Germinal center (tissue), 1 donor: ENCODE measurements around the gene PRSS12.
A peak's percentile ranks its signal among the peaks of the same experiment; 100 is the strongest.
"Not testable (repeated sequence)": the region's sequence is repeated elsewhere in the genome, so short reads cannot be mapped to it uniquely, and the experiment has no call there.

ENCODE experiments used
- DNase-seq: peaks from one replicate; pipeline ENCODE4 v3.0.0; 2012; ENCODE audit warnings: mixed read lengths, low spot score

The PRSS12 gene

DNA sequence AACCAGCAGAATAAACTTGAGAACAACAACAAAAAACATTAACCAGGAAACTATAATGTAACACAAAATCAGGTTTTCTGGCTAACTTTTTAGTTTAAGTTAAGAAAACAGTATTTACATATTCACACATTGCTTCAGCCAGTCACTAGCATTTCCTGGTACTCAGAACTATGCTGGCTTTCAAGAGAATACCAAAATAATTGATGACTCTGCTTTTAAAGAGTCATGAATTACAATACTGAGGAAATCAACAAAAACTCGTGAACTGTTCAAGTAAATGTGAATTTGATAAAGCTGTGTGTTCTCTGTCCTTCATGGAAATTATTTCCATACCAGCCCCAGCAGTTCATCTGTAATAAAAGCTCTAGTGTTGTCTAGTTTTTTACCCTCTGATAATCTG lies 27.4 kb downstream of the PRSS12 start:
- DNase-seq = no peak

DNA sequence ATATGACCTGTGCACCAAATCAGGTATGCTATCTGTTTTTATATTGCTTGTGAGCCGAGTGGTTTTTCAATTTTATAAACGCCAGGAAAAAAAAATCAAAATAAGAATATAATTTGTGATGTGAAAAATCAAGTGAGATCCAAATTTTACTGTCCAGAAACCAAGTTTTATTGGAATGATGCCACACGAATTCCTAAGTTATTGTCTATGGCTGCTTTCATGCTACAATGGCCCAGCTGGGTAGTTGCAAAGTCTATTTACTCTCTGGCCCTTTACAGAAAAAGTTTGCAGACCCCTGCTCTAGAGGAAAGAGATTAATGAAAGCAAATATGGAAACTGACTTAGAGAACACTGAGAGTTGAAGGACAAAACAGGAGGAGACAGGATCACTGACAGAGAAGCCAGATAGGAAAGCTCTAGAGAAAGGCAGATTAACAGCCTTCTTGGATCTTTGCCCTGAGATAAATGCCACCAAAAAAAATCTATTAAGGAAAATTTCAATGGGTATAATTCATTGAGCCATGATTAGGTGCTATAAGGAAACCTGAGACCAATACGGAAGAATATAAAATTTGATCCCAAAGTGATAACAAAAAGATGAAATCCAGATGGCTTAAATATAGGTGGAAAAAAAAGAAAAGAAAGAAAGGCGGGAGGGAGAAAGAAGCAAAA lies 29.8 kb downstream of the PRSS12 start:
- DNase-seq = no peak

DNA sequence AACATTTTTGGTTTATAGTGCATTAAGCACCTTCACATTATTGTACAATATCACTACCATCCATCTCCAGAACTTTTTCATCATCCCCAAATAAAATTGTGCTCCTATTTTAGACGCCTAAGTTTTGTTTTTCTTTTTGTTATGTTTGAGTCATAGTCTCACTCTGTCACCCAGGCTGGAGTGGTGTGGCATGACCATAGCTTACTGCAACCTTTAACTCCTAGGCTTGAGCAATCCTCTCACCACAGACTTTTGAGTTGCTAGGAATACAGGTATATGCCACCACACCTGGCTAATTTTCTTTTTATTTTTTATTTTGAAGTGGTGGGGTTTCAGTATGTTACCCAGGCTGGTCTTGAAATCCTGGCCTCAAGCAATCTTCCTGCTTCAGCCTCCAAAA lies 33.9 kb downstream of the PRSS12 start:
- no peak for DNase-seq

DNA sequence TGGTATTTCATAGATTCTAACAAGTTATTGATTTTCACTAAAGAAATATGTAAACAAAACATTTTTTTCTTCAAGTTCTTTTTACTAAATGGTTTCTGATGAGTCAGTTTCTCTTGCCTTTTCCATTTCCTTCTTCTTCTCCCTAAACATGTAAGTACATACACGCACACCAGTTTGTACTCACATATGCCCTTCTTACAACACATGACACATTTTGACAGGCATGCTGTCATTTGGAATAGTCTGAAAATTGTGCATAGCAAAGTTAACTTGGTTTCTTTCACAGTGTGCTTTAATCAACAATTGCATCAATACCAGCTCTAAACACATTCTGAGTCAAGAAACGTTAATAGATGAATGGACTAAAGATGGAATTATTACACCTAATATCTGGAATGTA lies 35.1 kb downstream of the PRSS12 start:
- no peak for DNase-seq

DNA sequence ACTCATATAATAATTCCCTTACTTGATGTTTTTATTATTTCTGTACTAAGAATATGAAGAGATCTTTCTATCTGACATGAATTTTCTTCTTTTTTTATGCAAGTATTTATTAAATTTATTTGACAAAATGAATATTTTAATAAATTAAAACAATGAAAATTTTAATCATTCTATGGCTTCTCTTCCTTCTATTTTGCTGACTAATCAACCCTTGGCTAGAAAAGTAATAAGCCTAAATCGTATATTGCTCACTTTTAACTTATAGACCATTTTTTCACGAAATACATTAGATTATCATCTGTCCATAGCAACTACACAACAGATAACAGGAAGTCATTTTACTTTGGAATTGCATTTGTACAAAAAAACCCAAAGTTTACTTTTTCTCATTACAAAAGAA lies 38.6 kb downstream of the PRSS12 start:
- no peak for DNase-seq

DNA sequence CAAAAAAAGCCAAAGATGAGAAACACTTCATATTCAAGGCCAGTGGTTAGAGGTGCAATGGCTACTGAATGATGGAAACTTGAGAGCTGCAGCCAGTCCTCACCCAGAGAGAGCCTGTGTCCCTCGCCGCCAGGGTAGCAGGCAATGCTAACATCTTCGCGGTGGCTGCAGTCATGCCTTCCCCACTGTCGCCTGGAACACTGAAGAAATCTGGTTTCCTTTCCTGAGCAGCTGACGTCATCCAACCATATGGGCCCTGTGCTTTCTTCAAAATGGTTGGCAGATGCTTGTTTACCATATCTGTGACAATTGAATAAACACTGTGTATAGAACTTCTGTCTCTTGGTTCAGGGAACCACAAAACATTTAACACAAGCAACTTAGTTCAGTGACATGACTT lies 39.7 kb downstream of the PRSS12 start:
- no peak for DNase-seq

DNA sequence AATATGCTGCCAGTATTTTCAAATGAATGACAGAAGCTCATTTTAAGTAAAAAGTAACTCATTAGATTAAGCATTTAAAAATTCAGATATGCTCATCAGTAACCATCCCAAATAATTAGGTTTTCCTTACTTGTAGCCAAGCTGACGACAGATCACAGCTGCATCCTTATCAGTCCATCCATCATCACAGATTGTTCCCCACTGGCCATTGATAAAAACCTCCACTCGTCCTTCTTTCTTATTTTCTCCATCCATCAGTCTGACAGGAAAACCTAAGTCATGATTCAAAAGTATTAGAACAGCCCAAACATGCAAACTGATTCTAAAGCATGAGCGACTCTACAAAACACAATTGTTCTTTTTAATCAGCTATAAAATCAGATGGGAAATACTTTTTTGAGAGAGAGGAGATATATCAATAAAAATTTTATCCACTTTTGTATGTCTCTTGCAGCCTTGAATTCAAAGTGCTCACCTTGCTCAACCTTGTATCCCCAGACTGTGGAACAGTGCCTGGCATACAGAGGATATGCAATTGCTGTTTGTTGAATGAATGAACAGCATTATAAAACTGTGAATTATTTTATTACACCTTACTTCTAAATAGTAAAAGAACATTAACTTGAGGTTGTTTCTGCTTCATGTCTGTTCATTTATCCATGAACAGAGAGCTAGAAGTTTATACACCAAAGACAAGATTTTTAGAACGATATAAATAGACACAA lies 44.3 kb downstream of the PRSS12 start:
- no peak for DNase-seq

DNA sequence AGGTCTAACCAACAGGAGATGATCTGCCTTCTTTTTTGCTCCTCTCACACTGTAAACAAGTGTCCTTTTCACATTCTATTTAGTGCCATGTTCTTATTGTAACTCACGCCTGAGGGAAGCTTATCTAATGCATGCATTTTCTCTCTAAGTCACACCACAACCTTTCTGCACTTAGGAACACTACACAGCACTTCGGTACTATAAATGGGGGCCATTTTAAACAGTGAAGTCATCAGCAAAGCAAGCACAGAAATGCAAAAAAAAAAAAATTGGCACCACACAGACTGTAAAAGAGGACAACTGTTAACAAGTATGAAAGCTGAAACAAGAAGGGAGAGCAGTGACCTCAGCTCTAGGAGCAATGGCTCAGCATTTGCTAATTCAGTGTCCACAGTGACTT lies 45.2 kb downstream of the PRSS12 start:
- DNase-seq = no peak

DNA sequence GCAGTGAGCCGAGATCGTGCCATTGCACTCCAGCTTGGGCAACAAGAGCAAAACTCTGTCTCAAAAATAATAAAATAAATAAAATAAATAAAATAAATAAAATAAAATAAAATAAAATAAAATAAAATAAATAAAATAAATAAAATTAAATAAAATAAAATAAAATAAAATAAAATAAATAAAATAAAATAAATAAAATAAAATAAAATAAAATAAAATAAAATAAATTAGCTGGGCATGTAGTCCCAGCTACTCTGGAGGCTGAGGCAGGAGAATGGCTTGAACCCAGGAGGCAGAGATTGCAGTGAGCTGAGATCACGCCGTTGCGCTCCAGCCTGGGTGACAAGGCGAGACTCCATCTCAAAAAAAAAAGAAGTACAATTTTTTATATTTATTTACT lies 53.2 kb downstream of the PRSS12 start:
- not testable (repeated sequence) for DNase-seq

DNA sequence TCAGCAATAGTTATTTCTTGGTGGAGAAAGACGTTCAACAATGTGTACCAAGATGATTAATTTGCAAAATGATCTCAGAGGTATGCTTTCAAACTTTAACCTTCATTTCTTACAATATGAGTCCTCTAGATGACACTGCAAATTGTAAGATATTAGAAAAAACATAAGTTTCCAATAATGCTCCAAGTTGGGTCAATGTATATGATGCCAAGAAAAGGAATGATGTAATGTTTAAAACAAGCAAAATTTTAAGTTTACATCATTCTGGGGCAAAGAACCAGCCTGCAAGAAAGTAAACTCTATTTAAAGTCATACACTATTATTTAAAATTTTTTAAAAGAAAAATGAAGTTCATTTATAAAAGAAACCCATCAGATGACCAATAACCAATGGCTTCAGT lies 56.1 kb downstream of the PRSS12 start:
- DNase-seq = no peak

DNA sequence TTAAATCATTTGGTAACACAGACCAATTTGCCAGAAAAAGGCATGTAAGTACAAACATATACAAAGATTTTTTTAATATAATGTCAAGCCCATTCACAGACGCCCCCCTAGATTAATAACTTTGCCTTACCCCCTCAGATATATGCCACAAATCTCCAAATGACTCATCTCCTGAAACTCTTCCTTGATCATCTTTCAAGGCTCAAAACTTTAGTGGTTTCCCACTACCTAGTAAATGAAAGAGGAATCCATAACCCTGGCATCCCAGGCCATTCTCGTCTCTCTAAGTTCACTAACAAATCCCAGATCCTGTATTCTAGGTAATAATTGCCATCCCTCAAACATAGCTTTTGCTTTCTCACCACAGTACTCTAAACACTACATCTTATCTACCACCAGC lies 61.9 kb downstream of the PRSS12 start:
- no peak for DNase-seq

DNA sequence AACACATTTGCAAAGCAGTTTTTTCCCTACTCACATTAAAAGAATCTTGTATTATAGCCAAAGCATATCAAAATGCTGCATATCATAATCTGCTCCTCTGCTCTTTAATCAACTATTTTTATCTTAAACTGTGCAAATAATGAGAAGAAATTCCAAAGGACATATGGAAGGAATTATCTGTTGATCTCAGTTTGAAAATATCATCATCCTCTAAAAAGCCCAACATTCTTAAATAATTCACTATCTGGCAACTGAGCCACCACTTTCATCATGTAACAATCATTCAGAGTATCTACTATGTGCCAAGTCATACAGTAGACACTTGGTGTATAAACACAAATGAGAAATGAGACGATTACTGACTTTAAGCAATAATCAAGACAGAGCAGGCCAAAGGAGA lies 63.0 kb downstream of the PRSS12 start:
- DNase-seq = no peak

DNA sequence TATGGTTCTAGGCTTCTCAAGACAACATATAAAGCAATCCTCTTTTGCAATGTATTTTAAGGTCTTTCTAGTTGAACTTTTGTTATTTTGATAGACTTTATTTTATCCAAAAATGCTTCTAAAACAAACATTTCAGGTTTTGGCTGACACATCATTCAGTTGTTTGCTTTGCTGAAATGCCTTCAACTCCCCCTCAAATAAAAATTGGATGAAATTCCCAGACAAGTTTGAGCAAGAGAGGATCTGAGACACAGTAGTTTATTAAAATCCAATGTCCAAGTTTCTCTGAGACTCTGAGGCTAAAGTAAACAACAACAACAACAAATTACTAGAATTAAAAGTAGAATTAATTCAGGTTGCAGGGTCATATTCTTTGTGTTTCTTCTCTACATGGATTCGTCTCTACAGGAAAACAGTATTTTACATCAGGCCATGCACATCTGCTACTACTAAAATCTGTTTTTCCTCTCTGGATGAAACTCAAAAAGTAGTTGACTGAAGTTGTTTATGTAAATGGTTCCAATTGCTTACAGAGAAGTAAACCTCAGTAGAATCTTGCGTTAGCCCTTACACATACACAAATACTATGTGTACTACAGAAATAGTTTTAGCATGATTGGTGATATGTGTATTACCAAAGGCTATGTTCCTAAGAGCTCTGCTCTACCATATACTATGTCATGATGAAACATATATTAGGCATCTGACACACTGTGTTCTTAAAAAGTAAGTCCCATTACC lies 64.9 kb downstream of the PRSS12 start:
- no peak for DNase-seq

DNA sequence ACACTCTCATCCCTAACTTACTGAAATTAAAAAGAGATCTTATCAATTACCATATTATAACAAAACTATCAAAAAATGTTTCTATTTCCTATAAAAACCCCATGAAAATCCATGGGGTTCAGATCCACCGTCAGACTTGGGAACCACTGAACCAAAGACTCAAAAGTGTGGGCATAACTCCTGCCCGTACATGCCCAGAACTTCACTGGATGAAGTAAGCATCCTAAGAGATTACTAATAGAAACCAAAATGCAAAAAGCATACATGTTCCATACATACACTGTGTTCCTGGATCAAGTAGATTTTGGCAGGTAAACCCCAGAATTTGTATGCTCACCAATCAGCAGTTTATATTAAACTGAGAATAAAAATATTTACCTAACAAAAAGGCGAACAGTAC lies 66.1 kb downstream of the PRSS12 start:
- no peak for DNase-seq

DNA sequence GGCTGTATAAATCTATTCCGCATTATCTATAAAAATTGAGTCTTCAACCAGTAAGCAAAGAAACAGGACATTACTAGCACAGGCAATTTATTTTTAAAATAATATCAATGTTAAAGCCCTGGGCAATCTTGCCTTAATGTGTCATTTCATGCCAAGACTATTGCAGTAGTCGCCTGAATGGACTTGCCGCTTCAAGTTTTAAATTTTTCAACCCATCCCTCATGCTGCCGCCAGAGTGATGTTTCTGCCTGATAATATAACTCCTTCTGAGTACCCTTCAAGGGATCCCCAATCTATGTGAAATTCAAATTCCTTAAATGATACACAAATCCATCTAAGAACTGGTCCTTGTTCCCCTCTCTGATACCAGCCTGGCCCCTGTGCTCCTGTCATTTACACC lies 66.9 kb downstream of the PRSS12 start:
- no peak for DNase-seq

DNA sequence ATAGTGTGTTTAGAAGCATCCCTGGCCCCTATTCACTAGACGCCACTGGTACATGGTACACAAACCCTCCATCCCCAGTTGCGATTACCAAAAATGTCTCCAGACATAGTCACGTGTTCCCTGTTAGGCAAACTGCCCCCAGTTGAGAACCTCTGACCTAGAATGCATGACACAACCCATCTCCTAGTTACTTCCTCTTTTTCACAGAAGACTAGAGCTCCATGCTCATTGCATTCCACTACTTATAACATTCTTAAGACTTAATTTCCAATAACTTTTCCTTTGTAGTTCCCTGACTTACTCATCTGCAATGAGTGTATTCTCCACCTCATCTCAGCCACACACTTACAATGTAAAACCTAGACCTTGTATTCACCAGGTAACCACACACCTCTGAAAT lies 68.6 kb downstream of the PRSS12 start:
- peak; percentile 15 for DNase-seq

DNA sequence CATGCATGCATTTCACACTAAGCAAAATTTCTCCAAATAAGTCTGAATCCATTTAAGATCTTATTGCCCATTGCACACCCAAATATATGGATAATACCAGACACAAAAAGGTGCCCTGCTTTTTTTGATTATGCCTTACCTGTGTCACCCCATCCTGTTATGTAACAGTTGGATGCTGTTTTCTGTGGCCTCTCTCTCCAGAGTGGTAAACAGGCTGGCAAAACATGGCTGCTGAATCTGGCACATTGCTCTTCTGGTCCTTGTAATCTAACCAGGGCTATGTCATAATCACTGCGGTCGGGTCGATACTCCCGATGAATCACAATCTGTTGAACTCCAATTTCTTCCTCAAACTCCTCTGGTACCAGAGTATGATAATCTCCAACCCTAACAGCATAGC lies 70.1 kb downstream of the PRSS12 start:
- DNase-seq = no peak

DNA sequence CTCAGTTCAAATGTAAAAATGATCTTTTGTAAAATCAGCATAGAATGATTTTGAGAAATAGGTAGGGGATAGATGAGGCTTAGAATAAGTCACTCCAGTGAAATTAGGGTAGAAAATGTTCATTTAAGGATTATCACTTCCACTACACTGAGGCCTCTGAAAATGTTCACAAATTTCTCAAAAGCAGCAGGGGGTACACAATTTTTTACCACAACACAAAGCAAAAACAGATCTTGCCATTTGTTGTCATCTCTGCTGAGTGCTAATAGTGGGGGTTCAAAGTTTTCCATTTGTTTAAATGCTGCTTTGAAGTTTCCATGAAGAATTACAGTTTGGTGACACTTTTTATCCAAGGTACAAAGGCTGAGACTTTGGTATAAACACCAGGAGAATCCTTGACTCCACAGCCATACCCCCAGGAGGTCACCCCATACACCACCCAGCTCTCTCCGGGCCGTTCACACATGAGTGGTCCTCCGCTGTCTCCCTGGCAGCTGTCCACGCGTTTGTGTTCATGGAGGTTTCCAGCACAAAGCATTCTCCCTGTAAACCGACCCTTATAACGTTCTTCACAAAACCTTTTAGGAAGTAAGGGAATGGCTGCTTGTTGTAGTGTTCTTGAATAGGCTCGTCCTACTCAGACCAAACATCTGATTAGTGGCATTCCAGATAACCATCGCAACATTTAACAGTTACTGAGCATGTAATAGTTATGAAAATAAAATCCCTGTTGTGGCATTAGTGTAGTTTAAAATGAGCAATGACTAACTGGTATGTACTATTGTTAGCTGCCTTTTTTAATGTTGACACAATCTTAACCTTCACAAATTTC lies 71.0 kb downstream of the PRSS12 start:
- no peak for DNase-seq

DNA sequence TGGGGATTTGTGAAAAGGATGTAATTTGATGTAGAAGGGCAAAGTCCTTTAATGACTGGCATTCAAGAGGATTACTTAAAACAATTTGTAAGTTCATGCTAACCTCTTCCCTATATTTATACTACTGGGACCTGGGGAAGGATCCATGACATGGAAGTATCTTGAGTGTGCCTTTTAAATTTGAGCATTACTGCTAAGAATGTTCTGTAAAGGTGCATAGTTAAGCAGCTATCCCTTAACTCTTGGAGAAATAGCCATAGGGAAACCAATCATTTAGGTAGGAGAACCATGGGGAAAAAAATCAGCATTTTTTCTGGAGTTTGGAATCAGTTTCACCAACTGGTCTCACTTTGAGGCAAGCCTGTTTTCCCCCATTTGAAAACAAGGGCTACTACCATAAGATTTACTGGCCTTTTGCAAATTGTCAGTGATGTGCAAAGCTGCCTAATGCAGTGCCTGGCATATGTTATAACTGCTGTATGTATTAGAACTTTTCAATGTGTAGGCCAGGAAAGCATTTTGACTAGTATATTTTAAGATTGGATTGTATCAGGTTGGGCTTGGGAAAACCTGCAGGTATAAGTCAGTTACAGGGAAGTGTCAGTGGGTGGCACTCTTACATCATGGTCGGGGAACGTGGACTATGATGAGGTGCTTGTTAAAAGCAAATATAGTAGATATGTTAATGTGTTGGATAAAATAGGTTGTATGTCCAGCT lies 72.1 kb downstream of the PRSS12 start:
- peak; percentile 31 for DNase-seq

DNA sequence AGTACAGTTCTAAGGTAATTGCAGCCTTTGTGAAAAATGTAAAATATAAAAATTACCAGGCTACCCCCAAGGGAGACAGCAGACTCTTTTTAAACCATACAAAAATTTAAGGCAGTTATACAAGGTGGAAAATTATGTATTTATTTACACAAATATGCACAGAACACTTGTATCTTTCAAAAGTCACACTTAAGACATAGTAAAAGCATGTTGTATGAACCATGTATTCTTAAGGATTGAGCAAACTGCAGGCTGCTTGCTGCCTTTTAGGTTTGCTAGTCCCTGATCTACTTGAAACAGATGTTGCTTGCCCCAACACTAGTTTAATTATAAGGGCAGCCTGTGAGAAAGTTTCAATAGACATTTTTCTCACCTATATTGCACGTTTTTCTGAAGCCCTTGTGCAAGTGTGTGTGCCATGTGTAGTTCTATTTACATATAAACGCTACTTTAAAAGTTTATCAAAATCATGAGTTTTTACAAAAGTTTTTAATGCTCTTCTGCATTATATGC lies 72.8 kb downstream of the PRSS12 start:
- DNase-seq = no peak

DNA sequence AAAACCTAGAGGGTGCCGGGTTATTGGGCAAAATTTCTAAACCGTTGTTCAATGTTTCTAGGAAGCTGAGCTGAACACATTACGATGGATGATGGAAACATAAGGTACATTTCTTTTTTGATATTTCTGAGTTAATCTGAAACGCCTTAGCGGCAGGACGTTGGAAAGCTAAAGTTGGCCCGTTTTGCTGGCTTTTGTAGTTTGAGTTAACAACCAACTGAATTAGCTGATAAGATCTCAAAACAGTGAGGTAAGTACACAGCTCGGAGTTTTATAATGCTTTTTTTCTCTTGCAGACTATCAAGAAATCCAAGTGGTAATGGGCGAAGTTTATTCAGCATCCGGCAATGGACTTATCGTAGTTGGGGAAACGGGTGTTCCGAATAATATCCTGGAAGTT lies 73.5 kb downstream of the PRSS12 start:
- no peak for DNase-seq
